Mucosa of stomach (tissue), 1 donor: ENCODE data around the gene KIRREL3.

Source experiments
- H3K27me3 ChIP-seq: one replicate; pipeline ENCODE4 v1.7.0; 2013; ENCODE audit warnings: mild to moderate bottlenecking, low read length; ENCODE audit not compliant: control insufficient read depth, insufficient read depth
- H3K36me3 ChIP-seq: one replicate; pipeline ENCODE4 v1.7.0; 2013; ENCODE audit warnings: low read length; ENCODE audit not compliant: control insufficient read depth, insufficient read depth
- H3K4me1 ChIP-seq: one replicate; pipeline ENCODE4 v1.7.0; 2013; ENCODE audit warnings: mild to moderate bottlenecking, low read length; ENCODE audit not compliant: control insufficient read depth, insufficient read depth
- H3K4me3 ChIP-seq: one replicate; pipeline ENCODE4 v1.7.0; 2013; ENCODE audit warnings: low read length
- H3K9ac ChIP-seq: one replicate; pipeline ENCODE4 v1.7.0; 2013; ENCODE audit warnings: mild to moderate bottlenecking, low read length, moderate library complexity
- H3K9me3 ChIP-seq: one replicate; pipeline ENCODE4 v1.7.0; 2013; ENCODE audit warnings: mild to moderate bottlenecking, low read length, moderate library complexity; ENCODE audit not compliant: control insufficient read depth
- donor health status: Pancreatic carcinoma.

Gene KIRREL3

DNA sequence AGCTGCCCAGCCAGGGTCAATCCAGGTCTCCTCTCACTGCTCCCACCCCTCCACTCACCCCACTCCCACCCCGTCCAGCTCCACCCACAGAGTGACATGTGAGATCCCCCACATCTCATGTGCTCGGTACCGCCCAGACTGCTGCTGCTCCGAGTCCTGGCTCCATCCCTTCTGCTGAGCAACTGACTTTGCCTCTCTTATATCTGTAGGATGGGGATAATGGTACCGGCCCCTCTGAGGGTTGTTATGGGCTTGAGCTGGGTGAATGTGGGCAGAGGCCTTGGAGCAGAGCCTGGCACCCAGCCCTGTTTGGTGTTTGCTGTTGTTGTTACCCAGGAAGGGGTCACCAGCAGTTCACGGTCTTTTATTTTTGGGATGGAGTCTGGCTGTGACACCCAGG is 568.0 kb downstream of the KIRREL3 start:
- peaks cover 22% of the 10 kb centered on the region for H3K4me1 ChIP-seq
- H3K36me3 ChIP-seq, result no peaks in the 10 kb centered on the region
- H3K9ac ChIP-seq, result no peak overlapping the region
- no peaks in the 10 kb centered on the region for H3K9me3 ChIP-seq
- no peaks in the 10 kb centered on the region for H3K27me3 ChIP-seq
- no peak overlapping the region for H3K4me3 ChIP-seq

DNA sequence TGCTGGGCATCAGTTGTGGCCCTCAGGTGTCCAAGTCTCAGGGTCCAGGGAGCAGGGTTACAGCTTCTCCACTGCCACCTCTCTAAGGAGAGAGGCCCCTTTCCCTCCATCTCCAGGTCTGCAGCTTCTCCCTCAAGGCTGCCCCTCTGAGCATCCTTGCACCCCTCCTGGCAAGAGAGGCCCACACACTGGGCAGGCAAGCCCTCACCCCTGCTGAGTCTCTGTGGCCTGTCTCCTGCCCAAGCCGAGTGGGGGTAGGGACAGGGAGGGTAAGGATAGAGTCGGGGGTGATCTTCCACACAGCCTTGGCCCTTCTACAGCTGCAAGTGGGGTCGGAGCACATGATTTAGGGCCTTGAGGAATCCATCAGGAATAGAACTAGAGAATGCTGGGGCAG is 568.5 kb downstream of the KIRREL3 start:
- no peaks in the 10 kb centered on the region for H3K9me3 ChIP-seq
- no peaks in the 10 kb centered on the region for H3K27me3 ChIP-seq
- no peak overlapping the region for H3K9ac ChIP-seq
- no peaks in the 10 kb centered on the region for H3K36me3 ChIP-seq
- no peak overlapping the region for H3K4me3 ChIP-seq
- peaks cover 22% of the 10 kb centered on the region for H3K4me1 ChIP-seq

DNA sequence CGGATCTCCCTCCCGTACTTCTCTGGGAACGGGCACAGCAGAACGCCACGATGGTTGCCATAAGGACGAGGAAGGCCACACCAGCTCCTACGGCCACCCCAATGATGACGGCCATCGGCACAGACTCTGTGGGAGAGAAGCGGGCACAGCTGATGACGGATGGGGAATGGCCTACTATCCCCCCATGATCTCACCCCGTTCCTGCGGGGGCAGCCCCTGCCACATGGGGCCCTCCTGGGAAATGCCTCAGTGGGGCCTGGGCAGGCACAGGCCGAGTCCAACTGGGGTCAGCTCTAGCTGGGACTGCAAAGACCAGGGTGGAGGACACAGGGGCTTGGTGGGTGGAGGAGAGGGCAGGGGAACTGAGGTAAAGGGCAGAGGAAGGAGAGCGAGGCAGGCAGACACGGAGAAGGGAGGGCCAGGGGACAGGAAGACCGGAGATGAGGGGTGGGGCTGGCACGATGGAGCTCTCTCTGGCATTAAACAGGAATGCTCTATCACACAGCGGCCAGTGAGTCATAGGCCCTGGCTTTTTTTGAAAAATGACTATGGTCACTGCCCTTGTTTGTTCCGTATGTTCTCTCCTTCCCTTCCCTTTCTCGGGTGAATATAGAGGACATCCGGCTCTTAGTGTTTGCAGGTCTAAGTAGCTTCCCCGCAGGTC is 569.0 kb downstream of the KIRREL3 start:
- H3K4me3 ChIP-seq, result no peak overlapping the region
- no peaks in the 10 kb centered on the region for H3K36me3 ChIP-seq
- H3K27me3 ChIP-seq, result no peaks in the 10 kb centered on the region
- no peaks in the 10 kb centered on the region for H3K9me3 ChIP-seq
- H3K9ac ChIP-seq, result no peak overlapping the region
- H3K4me1 ChIP-seq, result peaks cover 22% of the 10 kb centered on the region

DNA sequence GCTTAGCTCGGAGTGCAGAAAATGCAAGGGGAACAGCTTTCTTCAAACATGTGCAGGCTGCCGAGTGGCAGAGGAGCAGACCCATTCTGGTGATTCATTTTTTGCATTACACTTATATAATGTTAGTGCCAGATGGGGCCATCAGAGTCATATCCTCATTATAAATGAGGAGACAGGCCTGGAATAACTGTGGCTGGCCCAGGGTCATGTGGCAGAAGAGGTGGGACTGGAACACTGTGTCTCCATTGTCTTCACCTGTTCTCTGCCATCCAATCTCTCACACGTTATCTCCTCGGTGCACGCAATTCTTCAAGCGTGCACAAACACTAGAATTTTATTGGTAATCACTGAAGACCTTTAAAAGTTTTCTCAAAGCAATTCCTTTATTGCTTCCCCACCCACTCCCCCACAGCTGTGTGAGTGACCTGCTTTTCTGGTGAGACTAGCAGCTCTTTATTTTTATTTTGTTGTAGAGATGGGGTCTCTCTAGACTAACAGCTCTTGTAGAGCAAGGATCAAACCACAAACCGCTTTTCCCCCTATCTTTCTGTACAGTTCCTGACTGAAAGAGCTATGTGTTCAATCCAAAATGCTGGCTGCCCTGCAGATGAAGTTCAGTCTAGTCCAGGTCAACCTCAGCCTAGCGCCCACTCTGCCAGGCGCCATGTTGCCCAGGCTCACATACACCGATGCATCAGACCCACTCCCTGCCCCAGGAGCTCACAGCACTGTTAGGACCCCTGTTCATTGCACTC is 569.8 kb downstream of the KIRREL3 start:
- Histone ChIP-seq H3K4me3 (no peak overlapping the region), H3K9ac (no peak overlapping the region), H3K36me3 (no peaks in the 10 kb centered on the region), H3K4me1 (peaks cover 22% of the 10 kb centered on the region), H3K27me3 (no peaks in the 10 kb centered on the region), H3K9me3 (no peaks in the 10 kb centered on the region)

DNA sequence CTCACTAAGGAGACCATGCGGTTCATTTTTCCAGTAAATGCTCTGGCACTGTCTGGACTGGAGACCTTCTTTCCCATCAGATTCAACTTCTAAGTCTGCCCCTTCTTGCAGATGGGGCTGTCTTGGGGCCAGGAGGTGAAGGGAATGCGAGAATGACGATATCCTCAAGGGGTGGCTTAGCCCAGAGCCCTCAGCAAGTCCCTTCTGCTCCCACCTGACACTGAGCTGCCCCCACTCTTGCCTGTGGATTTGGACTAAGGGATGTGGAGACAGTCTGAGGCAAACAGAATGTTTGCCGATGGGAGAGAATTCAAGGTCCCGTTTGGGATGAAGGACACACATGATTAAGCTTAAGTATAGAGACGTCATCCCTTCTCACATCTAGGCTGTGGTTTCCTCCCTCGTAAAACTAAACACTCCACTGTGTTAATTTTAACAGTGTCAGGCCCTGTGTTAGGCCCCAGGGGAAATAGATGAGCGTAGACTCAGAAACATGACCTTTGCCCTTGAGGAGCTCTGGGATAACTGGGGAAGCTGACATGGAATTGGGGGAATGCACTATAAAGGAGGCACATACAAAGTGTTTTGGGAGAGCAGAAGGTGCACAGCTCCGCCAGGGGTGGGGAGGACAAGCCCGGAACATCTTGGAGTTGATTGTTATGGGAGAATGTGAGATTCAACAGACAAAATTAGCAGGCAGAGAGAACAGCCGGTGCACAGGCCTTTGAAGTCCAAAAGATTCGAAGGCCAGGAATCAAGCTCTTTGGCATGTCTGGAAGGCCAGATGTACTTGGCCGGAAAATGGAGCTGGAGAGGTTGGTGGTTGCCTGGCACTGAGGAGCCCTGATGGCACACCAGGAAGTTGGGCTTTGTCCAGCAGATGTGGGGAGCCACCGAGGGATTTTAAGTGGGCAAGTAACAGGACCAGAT is 573.5 kb downstream of the KIRREL3 start:
- H3K4me1 ChIP-seq, result peaks cover 15% of the 10 kb centered on the region
- no peak overlapping the region for H3K9ac ChIP-seq

DNA sequence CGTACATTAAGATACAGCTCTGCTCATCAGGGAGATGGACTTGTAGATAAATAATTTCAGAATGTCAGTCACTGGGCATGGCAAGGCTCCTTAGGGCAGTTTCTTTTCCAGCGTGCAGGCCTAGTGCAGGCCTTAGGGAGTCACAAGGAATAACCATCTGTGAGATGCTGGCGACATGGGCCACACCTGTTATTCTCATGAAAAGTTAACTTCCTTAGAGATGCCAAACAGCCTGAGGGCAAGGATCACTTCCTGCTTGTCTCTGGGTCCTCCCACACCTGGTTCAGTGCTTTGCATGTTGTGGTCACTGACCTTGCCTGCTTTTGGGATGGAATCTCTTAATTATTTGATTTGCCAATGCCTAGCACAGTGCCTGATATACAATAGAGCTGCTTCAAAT is 574.5 kb downstream of the KIRREL3 start:
- no peak overlapping the region for H3K9ac ChIP-seq
- no peaks in the 10 kb centered on the region for H3K36me3 ChIP-seq
- H3K27me3 ChIP-seq, result no peaks in the 10 kb centered on the region
- no peaks in the 10 kb centered on the region for H3K9me3 ChIP-seq
- peaks cover 10% of the 10 kb centered on the region for H3K4me1 ChIP-seq
- no peak overlapping the region for H3K4me3 ChIP-seq

More for the DNA sequence above, 573.5 kb downstream of the KIRREL3 start:
- Histone ChIP-seq H3K4me3 (no peak overlapping the region), H3K36me3 (no peaks in the 10 kb centered on the region), H3K27me3 (no peaks in the 10 kb centered on the region), H3K9me3 (no peaks in the 10 kb centered on the region)

DNA sequence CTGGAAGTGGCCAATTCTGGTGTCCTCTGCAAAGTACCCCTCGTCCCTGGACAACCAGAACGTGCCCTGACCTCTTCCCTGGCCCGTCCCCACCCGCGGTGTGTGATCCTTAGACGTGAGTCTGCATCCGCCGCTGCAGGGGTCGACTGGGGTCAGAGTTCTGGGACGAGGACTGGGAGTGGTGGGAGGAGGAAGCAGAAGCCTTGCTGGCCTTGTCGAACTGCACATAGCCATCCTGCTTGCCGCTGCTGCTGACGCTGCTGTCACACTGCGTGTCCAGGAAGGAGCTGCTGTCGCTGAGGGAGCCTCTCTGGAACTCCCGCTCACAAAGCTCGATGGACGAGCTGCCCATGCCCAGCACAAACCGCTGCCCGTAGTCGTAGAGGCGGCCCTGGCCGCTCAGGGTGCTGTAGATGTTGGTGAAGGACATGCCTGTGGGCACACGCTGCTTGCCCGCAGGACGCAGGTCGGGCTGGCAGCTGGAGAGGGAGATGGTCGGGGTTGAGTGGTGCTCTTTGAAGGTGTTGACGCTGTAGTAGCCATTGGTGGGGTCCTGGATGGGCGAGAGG is 576.0 kb downstream of the KIRREL3 start:
- Histone ChIP-seq H3K4me1 (peaks cover 14% of the 10 kb centered on the region), H3K36me3 (no peaks in the 10 kb centered on the region), H3K9ac (no peak overlapping the region), H3K27me3 (no peaks in the 10 kb centered on the region), H3K9me3 (no peaks in the 10 kb centered on the region), H3K4me3 (no peak overlapping the region)

DNA sequence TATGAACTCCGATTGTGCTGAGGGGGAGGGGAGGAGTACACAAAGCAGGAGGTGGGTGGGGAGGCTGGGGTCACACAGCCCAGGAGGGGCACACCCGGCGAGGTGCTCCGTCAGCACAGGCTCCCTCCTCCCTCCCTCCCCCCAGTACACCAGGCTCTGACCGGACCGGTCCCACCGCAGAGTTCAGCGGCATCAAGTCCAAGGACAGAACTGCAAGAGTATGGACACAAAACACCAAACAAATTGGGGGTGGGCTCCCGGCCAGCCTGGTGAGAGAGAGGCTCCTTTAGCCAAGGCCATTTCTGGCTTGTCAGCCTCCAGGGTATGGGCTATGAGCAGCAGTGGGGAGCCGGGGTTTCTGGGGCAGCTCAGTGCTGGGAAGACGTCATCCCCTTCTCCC is 576.8 kb downstream of the KIRREL3 start:
- H3K4me1 ChIP-seq, result peaks cover 14% of the 10 kb centered on the region
- H3K9ac ChIP-seq, result no peak overlapping the region
- H3K9me3 ChIP-seq, result no peaks in the 10 kb centered on the region
- H3K27me3 ChIP-seq, result no peaks in the 10 kb centered on the region
- H3K36me3 ChIP-seq, result no peaks in the 10 kb centered on the region
- no peak overlapping the region for H3K4me3 ChIP-seq

DNA sequence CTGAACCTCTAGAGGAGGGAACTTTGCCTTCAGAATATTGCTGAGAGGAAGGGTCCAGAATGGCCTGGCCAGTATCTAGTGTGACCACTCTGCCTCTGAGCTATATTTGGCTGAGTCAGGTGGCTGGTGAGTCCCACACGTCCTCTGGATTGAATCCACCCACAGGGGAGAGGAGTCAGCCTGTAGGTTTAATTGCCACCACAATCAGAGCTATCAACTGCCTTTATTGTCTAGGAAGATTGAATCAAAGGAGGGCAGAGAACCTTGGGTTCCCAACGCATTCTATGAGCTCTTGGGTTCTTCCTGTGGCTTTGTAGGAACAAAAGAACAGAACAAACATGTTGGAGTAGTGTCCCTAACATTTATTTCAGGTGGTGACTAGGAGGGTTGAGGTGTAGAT is 577.4 kb downstream of the KIRREL3 start:
- Histone ChIP-seq H3K9ac (no peak overlapping the region), H3K4me3 (no peak overlapping the region), H3K4me1 (peaks cover 14% of the 10 kb centered on the region), H3K36me3 (no peaks in the 10 kb centered on the region), H3K27me3 (no peaks in the 10 kb centered on the region), H3K9me3 (no peaks in the 10 kb centered on the region)

DNA sequence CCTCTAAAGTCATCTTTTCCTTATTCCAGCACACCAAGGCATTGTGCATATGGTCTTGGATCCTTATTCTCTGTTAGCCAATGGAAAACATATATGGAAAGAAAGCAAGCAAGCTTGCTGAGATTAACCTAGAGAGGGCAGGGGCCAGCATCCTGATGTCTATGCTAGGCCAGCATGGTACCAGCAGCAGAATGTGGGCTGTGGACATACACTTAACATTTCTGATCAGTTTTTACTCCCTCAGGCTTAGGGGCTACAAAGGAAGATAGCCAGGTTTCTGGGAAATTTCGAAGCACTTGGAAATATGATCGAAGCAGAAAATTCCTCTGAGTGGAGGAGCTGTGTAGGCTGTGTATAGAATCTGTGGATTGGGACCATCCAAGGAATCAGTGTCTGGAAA is 578.1 kb downstream of the KIRREL3 start:
- Histone ChIP-seq H3K4me1 (peaks cover 14% of the 10 kb centered on the region), H3K9ac (no peak overlapping the region), H3K36me3 (no peaks in the 10 kb centered on the region), H3K4me3 (no peak overlapping the region), H3K27me3 (no peaks in the 10 kb centered on the region), H3K9me3 (no peaks in the 10 kb centered on the region)

DNA sequence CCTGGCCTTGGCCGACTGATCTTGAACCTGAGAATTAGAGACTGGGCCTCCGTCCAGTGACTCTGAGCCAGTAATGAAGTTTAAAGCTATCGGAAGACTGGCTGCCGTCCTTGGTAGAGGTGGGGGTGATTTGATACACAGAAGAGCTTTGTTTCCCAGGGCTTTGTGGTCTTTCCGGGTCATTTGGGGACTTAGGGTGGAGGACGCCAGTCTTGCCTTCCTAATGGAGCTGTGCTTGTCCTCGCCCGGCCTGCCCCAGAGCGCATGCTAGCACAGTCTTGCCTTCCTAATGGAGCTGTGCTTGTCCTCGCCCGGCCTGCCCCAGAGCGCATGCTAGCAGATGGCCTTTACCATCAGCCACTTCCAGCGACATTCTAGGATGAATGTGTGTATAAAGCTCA is 579.3 kb downstream of the KIRREL3 start:
- Histone ChIP-seq H3K9me3 (no peaks in the 10 kb centered on the region), H3K4me3 (no peak overlapping the region), H3K36me3 (no peaks in the 10 kb centered on the region), H3K4me1 (peaks cover 23% of the 10 kb centered on the region), H3K9ac (no peak overlapping the region), H3K27me3 (no peaks in the 10 kb centered on the region)
